Measurements from ENCODE around the gene LRCH1.

LRCH1 gene

GRCh38 chr13:46778890-46779289 lies 225.9 kb downstream of the LRCH1 start:
- Mint-ChIP-seq H3K4me1 (no peaks in the 10 kb centered on the region), H3K9me3 (no peaks in the 10 kb centered on the region), H3K4me3 (no peak overlapping the region), H3K27ac (no peak overlapping the region), H3K36me3 (peaks cover 98% of the 10 kb centered on the region)
- no peak for DNase-seq (ENCODE audit: low spot score in 2 of 2)
- ATAC-seq, result no peak

GRCh38 chr13:46782066-46782465 lies 229.1 kb downstream of the LRCH1 start:
- DNase-seq (ENCODE audit: low spot score in 2 of 2), result no peak
- Mint-ChIP-seq H3K4me1 (no peaks in the 10 kb centered on the region), H3K27ac (no peak overlapping the region), H3K9me3 (no peaks in the 10 kb centered on the region), H3K36me3 (peaks cover 98% of the 10 kb centered on the region), H3K4me3 (no peak overlapping the region)
- ATAC-seq, result no peak

- DNase-seq (ENCODE audit: low spot score in 2 of 2) (no peak), ATAC-seq (no peak)
- H3K4me3 Mint-ChIP-seq, result no peak overlapping the region
- peaks cover 98% of the 10 kb centered on the region for H3K36me3 Mint-ChIP-seq
- no peak overlapping the region for H3K27ac Mint-ChIP-seq
- H3K4me1 Mint-ChIP-seq, result no peaks in the 10 kb centered on the region
- no peaks in the 10 kb centered on the region for H3K9me3 Mint-ChIP-seq
Measured at GRCh38 chr13:46782691-46783090, 229.7 kb downstream of the LRCH1 start.

- Mint-ChIP-seq H3K27ac (no peak overlapping the region), H3K4me3 (no peak overlapping the region), H3K9me3 (no peaks in the 10 kb centered on the region), H3K4me1 (no peaks in the 10 kb centered on the region), H3K36me3 (peaks cover 98% of the 10 kb centered on the region)
- ATAC-seq (no peak), DNase-seq (ENCODE audit: low spot score in 2 of 2) (no peak)
Measured at GRCh38 chr13:46783504-46783903, 230.5 kb downstream of the LRCH1 start.

- H3K4me1 Mint-ChIP-seq, result peaks cover 30% of the 10 kb centered on the region
- DNase-seq (ENCODE audit: low spot score in 2 of 2) (no peak), ATAC-seq (no peak)
- no peak overlapping the region for H3K27ac Mint-ChIP-seq
- no peaks in the 10 kb centered on the region for H3K9me3 Mint-ChIP-seq
- H3K4me3 Mint-ChIP-seq, result peak overlapping the region; percentile 95
- H3K36me3 Mint-ChIP-seq, result peaks cover 24% of the 10 kb centered on the region
Measured at GRCh38 chr13:46795321-46795720, 242.4 kb downstream of the LRCH1 start.

GRCh38 chr13:46796129-46796514 lies 243.2 kb downstream of the LRCH1 start:
- peak overlapping the region; percentile 98 for H3K27ac Mint-ChIP-seq
- H3K4me3 Mint-ChIP-seq, result peak overlapping the region; percentile 95
- H3K36me3 Mint-ChIP-seq, result peaks cover 16% of the 10 kb centered on the region
- ATAC-seq, result no peak
- H3K9me3 Mint-ChIP-seq, result no peaks in the 10 kb centered on the region
- DNase-seq (ENCODE audit: low spot score in 2 of 2), result no peak
- peaks cover 30% of the 10 kb centered on the region for H3K4me1 Mint-ChIP-seq

GRCh38 chr13:46796515-46797474 lies 243.8 kb downstream of the LRCH1 start, which contains the start of gene ESD:
Gene ESD (minus strand): TSS chr13:46797161. CDS start chr13:46791413, 5,748 bp downstream.
- peak; percentile 72 to 93 for DNase-seq (ENCODE audit: low spot score in 2 of 2)
- Mint-ChIP-seq H3K9me3 (no peaks in the 10 kb centered on the region), H3K27ac (peak within 1 kb of the TSS; percentile 98), H3K4me1 (peaks cover 30% of the 10 kb centered on the region), H3K36me3 (peaks cover 9% of the 10 kb centered on the region), H3K4me3 (peak within 1 kb of the TSS; percentile 95)
- ATAC-seq, result peak; percentile 91

GRCh38 chr13:46797501-46798237 lies 244.7 kb downstream of the LRCH1 start:
- Mint-ChIP-seq H3K4me3 (peak overlapping the region; percentile 95), H3K4me1 (peaks cover 30% of the 10 kb centered on the region), H3K27ac (peak overlapping the region; percentile 98), H3K9me3 (no peaks in the 10 kb centered on the region), H3K36me3 (peaks cover 5% of the 10 kb centered on the region)
- DNase-seq (ENCODE audit: low spot score in 2 of 2) (no peak), ATAC-seq (no peak)

GRCh38 chr13:46799139-46799538 lies 246.2 kb downstream of the LRCH1 start:
- ATAC-seq (no peak), DNase-seq (ENCODE audit: low spot score in 2 of 2) (no peak)
- H3K27ac Mint-ChIP-seq, result no peak overlapping the region
- H3K36me3 Mint-ChIP-seq, result peaks cover 5% of the 10 kb centered on the region
- no peak overlapping the region for H3K4me3 Mint-ChIP-seq
- H3K9me3 Mint-ChIP-seq, result no peaks in the 10 kb centered on the region
- H3K4me1 Mint-ChIP-seq, result peaks cover 24% of the 10 kb centered on the region

GRCh38 chr13:46801858-46802257 lies 248.9 kb downstream of the LRCH1 start:
- ATAC-seq, result no peak
- peaks cover 5% of the 10 kb centered on the region for H3K36me3 Mint-ChIP-seq
- no peak overlapping the region for H3K4me3 Mint-ChIP-seq
- H3K27ac Mint-ChIP-seq, result no peak overlapping the region
- DNase-seq (ENCODE audit: low spot score in 2 of 2), result no peak
- H3K4me1 Mint-ChIP-seq, result peaks cover 8% of the 10 kb centered on the region
- no peaks in the 10 kb centered on the region for H3K9me3 Mint-ChIP-seq
